ENCODE results near the gene KLLN. TPM values are rescaled to one million over a fixed set of nuclear protein-coding genes. Genes with fewer than 3 reads are reported as not detected.

Gene KLLN
- total RNA-seq, 1 donor from 2014 or later = 0.98 TPM

GRCh38 chr10:87845624-87845998, 17.7 kb downstream of the KLLN start:
- no peak overlapping the region for H3K27ac Mint-ChIP-seq (ENCODE audit: unreplicated experiment)
- no peaks in the 10 kb centered on the region for H3K36me3 Mint-ChIP-seq (ENCODE audit: low read depth)
- no peak for TF ChIP-seq CTCF (conservative IDR thresholded peaks at IDR 0.05)
- peaks cover 10% of the 10 kb centered on the region for H3K4me1 Mint-ChIP-seq
- no peak overlapping the region for H3K4me3 Mint-ChIP-seq
- DNase-seq (ENCODE audit: low read depth, low spot score) = no peak
- H3K27me3 Mint-ChIP-seq (ENCODE audit: low read depth) = no peaks in the 10 kb centered on the region
- peaks cover 5% of the 10 kb centered on the region for H3K9me3 Mint-ChIP-seq

GRCh38 chr10:87844837-87845623, 18.3 kb downstream of the KLLN start:
- H3K36me3 Mint-ChIP-seq (ENCODE audit: low read depth) = no peaks in the 10 kb centered on the region
- peaks cover 5% of the 10 kb centered on the region for H3K9me3 Mint-ChIP-seq
- TF ChIP-seq CTCF (conservative IDR thresholded peaks at IDR 0.05) = no peak
- H3K27ac Mint-ChIP-seq (ENCODE audit: unreplicated experiment) = no peak overlapping the region
- no peak overlapping the region for H3K4me3 Mint-ChIP-seq
- no peaks in the 10 kb centered on the region for H3K27me3 Mint-ChIP-seq (ENCODE audit: low read depth)
- DNase-seq (ENCODE audit: low read depth, low spot score) = no peak
- peaks cover 6% of the 10 kb centered on the region for H3K4me1 Mint-ChIP-seq

GRCh38 chr10:87843714-87844113, 19.6 kb downstream of the KLLN start:
- H3K9me3 Mint-ChIP-seq = peaks cover 5% of the 10 kb centered on the region
- H3K27ac Mint-ChIP-seq (ENCODE audit: unreplicated experiment) = no peak overlapping the region
- no peak for DNase-seq (ENCODE audit: low read depth, low spot score)
- no peaks in the 10 kb centered on the region for H3K27me3 Mint-ChIP-seq (ENCODE audit: low read depth)
- no peak overlapping the region for H3K4me3 Mint-ChIP-seq
- no peaks in the 10 kb centered on the region for H3K36me3 Mint-ChIP-seq (ENCODE audit: low read depth)
- TF ChIP-seq CTCF (conservative IDR thresholded peaks at IDR 0.05) = no peak
- H3K4me1 Mint-ChIP-seq = peaks cover 5% of the 10 kb centered on the region

DNA sequence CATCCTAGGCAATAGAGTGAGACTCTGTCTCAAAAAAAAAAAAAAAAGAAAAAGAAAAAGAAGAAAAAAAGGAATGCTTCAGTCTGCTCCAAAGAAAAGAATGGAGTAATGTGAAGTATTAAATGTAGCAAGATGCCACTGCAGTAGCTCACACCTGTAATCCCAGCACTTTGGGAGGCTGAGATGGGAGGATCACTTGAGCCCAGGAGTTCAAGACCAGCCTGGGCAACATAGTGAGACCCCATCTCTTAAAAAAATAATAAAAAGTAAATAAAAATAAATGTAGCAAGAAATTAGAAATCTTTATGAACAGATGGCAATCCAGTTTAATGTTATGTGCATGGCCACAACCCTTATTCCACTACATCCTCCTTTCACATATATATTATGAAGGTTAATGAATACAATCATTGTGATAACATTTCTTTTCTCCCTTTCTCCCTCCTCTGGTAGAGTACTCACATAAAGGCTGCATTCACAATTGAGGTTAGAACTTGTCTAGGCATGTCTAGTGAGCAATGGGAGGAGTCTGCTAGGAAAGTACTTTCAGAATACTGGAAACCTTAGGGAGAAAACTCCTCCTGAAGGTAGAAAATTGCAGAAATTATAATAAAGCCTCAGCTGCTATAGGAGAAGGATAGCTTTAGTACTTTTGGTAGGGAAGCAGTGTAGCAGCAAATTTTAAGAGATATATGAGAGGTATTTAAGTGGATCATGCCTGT, 20.4 kb downstream of the KLLN start:
- peaks cover 5% of the 10 kb centered on the region for H3K9me3 Mint-ChIP-seq
- TF ChIP-seq CTCF (conservative IDR thresholded peaks at IDR 0.05) = no peak
- no peaks in the 10 kb centered on the region for H3K36me3 Mint-ChIP-seq (ENCODE audit: low read depth)
- no peaks in the 10 kb centered on the region for H3K27me3 Mint-ChIP-seq (ENCODE audit: low read depth)
- no peak for DNase-seq (ENCODE audit: low read depth, low spot score)
- peaks cover 5% of the 10 kb centered on the region for H3K4me1 Mint-ChIP-seq
- H3K27ac Mint-ChIP-seq (ENCODE audit: unreplicated experiment) = peak overlapping the region; percentile 14
- H3K4me3 Mint-ChIP-seq = no peak overlapping the region

- no peaks in the 10 kb centered on the region for H3K36me3 Mint-ChIP-seq (ENCODE audit: low read depth)
- no peak for DNase-seq (ENCODE audit: low read depth, low spot score)
- H3K4me3 Mint-ChIP-seq = no peak overlapping the region
- peaks cover 5% of the 10 kb centered on the region for H3K9me3 Mint-ChIP-seq
- H3K27ac Mint-ChIP-seq (ENCODE audit: unreplicated experiment) = no peak overlapping the region
- no peaks in the 10 kb centered on the region for H3K27me3 Mint-ChIP-seq (ENCODE audit: low read depth)
- no peak for TF ChIP-seq CTCF (conservative IDR thresholded peaks at IDR 0.05)
- peaks cover 5% of the 10 kb centered on the region for H3K4me1 Mint-ChIP-seq
Measured at GRCh38 chr10:87842220-87842641, 21.1 kb downstream of the KLLN start.

Measured in neural crest cell (in vitro differentiated cells).